Upper lobe of left lung (tissue), 6 donors: ENCODE data around the gene INMT. TPM values are rescaled to one million over a fixed set of nuclear protein-coding genes. Genes with fewer than 3 reads are reported as not detected.

Experiments
- ATAC-seq, 2 donors: fragments of 200-7000 bp; cut with Tn5 transposase; one replicate each; pipeline ENCODE4 v1.9.1; 2022; ENCODE audit warnings: mild to moderate bottlenecking in 2 of 2, moderate library complexity in 2 of 2; ENCODE audit not compliant: low FRiP score in 2 of 2
- DNase-seq, 2 donors: peaks; one replicate each; pipeline ENCODE4 v3.0.0-alpha.2; 2019 to 2020
- H3K27ac ChIP-seq, 4 donors: fragments of 200-600 bp; sonication (generic); one replicate each; pipeline ENCODE4 v1.5.1; 2016 to 2019
- H3K27me3 ChIP-seq, 4 donors: fragments of 200-600 bp; sonication (generic); one replicate each; pipeline ENCODE4 v1.5.1; 2017 to 2019
- H3K36me3 ChIP-seq, 4 donors: fragments of 200-600 bp; sonication (generic); one replicate each; pipeline ENCODE4 v1.5.1; 2016 to 2019
- H3K4me1 ChIP-seq, 4 donors: fragments of 200-600 bp; sonication (generic); one replicate each; pipeline ENCODE4 v1.5.1; 2018 to 2019
- H3K4me3 ChIP-seq, 4 donors: fragments of 200-600 bp; sonication (generic); one replicate each; pipeline ENCODE4 v1.5.1; 2017 to 2019; ENCODE audit warnings: mild to moderate bottlenecking in 2 of 4, moderate library complexity in 1 of 4
- H3K9me3 ChIP-seq, 4 donors: fragments of 200-600 bp; sonication (generic); one replicate each; pipeline ENCODE4 v1.5.1; 2018 to 2019
- EP300 ChIP-seq, 4 donors: sonication (generic); formaldehyde crosslinking; IDR thresholded peaks; one replicate each; pipeline ENCODE4 v1.5.1; 2017; ENCODE audit warnings: antibody characterized with exemption in 4 of 4, control low read depth in 2 of 4
- POLR2A ChIP-seq, 4 donors: fragments of 450-650 bp; IDR thresholded peaks; one replicate each; pipeline ENCODE4 v1.5.1; 2016 to 2017; ENCODE audit warnings: antibody characterized with exemption in 4 of 4, mild to moderate bottlenecking in 2 of 4
- POLR2AphosphoS5 ChIP-seq, 2 donors: sonication (generic); formaldehyde crosslinking; IDR thresholded peaks; one replicate each; pipeline ENCODE4 v1.5.1; 2017; ENCODE audit warnings: antibody characterized with exemption in 2 of 2
- WGBS, 2 donors: methylation state at CpG; one replicate each; pipeline ENCODE4 v1.1.5; 2017 to 2018; 5-methylcytosine and 5-hydroxymethylcytosine counted together
- total RNA-seq, 6 donors: library from RNA; depleted of rRNA in 4 of 6; stranded (reverse); fragments of >200 nt in 4 of 6; gene quantifications; one replicate each; pipeline versions ENCODE4 v1.1.0 to v1.2.1, GENCODE V29; 2016 to 2021
- TF ChIP-seq, protein P1 (sequence below), 6 experiments: fragments of 450-650 bp in 4 of 6; fragments of 200-600 bp in 2 of 6; sonication (generic) in 2 of 6; IDR thresholded peaks; one replicate each; pipeline ENCODE4 v1.5.1; 2016 to 2019; ENCODE audit warnings: antibody characterized with exemption in 6 of 6
- donor health status: DM: no; HTN: no; CAD: no; lungs with moderate emphysema.
- donor health status: DM: no; HTN: yes; CAD: no; lungs with severe emphysema.

Gene INMT
- total RNA-seq, 6 donors from 2014 or later, result 70.5 to 447 (median 322) TPM

DNA sequence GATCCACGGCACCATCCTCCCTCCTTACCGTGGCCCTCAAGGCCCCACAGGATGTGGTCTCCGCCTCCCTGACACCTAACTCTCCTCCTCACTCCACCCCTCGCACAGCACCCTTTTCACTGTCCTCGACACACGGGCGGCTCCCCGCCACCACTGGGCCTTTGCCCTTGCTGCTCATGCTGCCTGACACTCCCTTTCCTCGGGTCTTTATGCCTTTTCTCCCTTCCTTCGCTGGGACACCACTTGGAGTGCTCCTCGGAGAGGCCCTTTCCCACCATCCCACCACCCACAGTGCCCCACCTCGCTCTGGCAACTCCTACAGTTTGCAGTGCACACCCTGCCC lies 7.9 kb upstream of the INMT start:
- WGBS, 2 donors, result 82 to 94% methylated on average over 12 of the region's 12 CpGs
- no peaks in the 10 kb centered on the region for H3K9me3 ChIP-seq
- TF ChIP-seq, protein P1, sequence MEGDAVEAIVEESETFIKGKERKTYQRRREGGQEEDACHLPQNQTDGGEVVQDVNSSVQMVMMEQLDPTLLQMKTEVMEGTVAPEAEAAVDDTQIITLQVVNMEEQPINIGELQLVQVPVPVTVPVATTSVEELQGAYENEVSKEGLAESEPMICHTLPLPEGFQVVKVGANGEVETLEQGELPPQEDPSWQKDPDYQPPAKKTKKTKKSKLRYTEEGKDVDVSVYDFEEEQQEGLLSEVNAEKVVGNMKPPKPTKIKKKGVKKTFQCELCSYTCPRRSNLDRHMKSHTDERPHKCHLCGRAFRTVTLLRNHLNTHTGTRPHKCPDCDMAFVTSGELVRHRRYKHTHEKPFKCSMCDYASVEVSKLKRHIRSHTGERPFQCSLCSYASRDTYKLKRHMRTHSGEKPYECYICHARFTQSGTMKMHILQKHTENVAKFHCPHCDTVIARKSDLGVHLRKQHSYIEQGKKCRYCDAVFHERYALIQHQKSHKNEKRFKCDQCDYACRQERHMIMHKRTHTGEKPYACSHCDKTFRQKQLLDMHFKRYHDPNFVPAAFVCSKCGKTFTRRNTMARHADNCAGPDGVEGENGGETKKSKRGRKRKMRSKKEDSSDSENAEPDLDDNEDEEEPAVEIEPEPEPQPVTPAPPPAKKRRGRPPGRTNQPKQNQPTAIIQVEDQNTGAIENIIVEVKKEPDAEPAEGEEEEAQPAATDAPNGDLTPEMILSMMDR (IDR thresholded peaks at IDR 0.05), result no peak
- no peak for TF ChIP-seq POLR2AphosphoS5 (IDR thresholded peaks at IDR 0.05)
- no peak for TF ChIP-seq POLR2A (IDR thresholded peaks at IDR 0.05)
- TF ChIP-seq EP300 (IDR thresholded peaks at IDR 0.05), result no peak
- no peaks in the 10 kb centered on the region for H3K36me3 ChIP-seq
- peaks cover 0 to 6% (median 4%) of the 10 kb centered on the region in 4 donors for H3K4me1 ChIP-seq
- DNase-seq, result no peak
- H3K27me3 ChIP-seq, result no peaks in the 10 kb centered on the region
- ATAC-seq, result no peak
- no peak overlapping the region for H3K4me3 ChIP-seq
- no peak overlapping the region for H3K27ac ChIP-seq

DNA sequence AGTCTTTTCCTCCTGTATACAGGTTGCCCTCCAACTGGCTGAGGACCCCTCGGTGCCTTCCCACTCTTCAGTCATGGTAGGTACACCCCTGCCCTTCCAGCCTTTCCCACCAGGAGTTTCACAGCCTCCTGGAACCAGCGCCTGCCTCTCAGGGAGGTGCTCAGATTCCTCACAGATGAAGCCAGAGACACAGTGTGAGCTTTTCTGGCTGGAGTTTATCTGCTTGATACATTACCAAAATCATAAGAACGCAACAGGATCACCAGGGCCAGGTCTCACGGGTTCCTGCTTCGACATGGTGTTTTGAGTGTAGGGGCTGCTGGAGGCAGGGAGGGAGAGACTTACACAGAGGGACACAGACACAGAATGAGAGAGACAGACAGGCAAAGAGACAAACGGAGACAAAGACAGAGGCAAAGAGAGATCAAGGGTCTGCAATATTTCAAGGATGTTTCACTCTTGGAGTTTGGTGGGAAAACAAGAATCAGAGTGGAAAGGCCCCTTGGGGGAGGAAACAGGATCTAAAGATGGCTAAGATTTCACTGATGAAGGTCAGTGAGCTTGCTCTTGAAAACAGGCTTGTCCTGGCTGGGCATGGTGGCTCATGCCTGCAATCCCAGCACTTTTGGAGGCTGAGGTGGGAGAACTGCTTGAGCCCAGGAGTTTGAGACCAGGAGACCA lies 6.5 kb upstream of the INMT start:
- TF ChIP-seq POLR2A (IDR thresholded peaks at IDR 0.05) (no peak), POLR2AphosphoS5 (IDR thresholded peaks at IDR 0.05) (no peak), EP300 (IDR thresholded peaks at IDR 0.05) (no peak)
- TF ChIP-seq, protein P1 (IDR thresholded peaks at IDR 0.05), result no peak
- no peak for DNase-seq
- Histone ChIP-seq H3K36me3 (no peaks in the 10 kb centered on the region), H3K27me3 (no peaks in the 10 kb centered on the region), H3K27ac (no peak overlapping the region), H3K9me3 (no peaks in the 10 kb centered on the region), H3K4me1 (peaks cover 1 to 17% (median 6%) of the 10 kb centered on the region in 4 donors), H3K4me3 (no peak overlapping the region)
- peak in 1 of 2 donors; percentile 31 for ATAC-seq
- WGBS, 2 donors, result 74 to 78% methylated on average over 4 to 6 of the region's 6 CpGs

DNA sequence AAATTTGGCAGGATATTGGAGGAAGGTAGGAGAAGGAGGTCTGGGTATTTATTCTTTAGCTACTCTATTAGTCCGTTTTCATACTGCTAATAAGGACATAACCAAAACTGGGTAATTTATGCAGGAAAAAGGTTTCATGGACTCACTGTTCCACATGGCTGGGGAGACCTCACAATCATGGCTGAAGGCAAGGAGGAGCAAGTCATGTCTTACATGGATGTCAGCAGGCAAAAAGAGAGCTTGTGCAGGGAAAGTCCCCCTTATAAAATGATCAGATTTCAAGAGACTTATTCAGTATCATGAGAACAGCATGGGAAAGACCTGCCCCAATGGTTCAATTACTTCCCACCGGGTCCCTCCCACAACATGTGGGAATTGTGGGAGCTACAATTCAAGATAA lies 1.9 kb upstream of the INMT start:
- no peaks in the 10 kb centered on the region for H3K9me3 ChIP-seq
- 79 to 85% methylated on average over 2 of the region's 2 CpGs for WGBS, 2 donors

DNA sequence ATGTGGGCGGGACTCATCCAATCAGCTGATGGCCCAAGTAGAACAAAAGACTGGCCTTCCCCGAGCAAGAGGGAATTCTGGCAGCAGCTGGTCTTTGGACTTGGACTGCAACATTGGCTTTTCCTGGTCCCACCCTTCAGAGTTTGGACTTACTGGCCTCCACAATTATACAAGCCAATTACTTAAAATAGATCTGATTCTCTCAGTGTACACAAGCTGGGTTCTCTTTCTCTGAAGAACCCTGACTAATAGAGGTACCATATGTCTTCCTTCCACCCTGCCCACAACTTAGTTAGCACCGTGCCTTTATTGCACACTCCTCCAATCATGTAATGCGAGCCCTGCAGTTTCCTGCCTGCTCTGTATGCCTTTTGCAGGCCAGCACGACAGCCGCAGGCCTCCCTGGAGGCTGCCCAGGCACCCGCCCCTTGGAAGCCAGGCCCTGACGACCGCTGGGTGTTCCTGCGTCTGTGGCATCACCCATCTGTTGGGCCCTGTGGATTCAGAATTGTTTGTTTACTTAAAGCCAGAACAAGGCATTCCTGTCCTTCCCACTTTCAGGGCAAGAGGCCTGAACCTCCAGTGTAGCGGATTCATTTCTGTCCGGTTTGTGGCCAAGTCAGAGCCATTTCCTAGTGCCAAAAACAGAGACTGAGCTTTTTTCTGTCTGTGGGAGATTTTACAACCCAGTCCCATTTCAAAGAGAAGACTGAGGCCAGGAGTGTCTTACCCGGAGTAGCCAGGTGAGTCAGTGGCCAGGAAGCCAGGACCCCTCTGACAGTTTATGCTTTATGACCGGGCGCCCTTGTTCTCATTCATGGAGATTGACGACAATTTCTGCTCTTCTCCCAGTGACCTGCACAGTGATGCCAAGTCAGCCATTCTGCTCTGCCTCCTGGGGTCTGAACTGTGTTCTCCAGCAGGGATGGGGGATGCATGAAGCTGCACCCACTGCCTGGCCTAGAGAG lies 968 bp upstream of the INMT start:
- ATAC-seq, result peak; percentile 74 to 82
- Histone ChIP-seq H3K4me3 (peak overlapping the region in 3 of 4 donors; percentile 45 to 57 (median 55)), H3K4me1 (peaks cover 11 to 31% (median 22%) of the 10 kb centered on the region in 4 donors), H3K9me3 (no peaks in the 10 kb centered on the region), H3K27ac (peak overlapping the region; percentile 77 to 88 (median 84)), H3K27me3 (no peaks in the 10 kb centered on the region), H3K36me3 (peaks cover 0 to 15% (median 0%) of the 10 kb centered on the region in 4 donors)
- peak; percentile 72 to 85 for TF ChIP-seq POLR2AphosphoS5 (IDR thresholded peaks at IDR 0.05)
- TF ChIP-seq EP300 (IDR thresholded peaks at IDR 0.05), result peak in 1 of 4 donors; percentile 81
- TF ChIP-seq, protein P1 (IDR thresholded peaks at IDR 0.05), result no peak
- DNase-seq, result peak; percentile 59 to 90
- 60 to 64% methylated on average over 16 of the region's 16 CpGs for WGBS, 2 donors

More for the DNA sequence above, 1.9 kb upstream of the INMT start:
- no peak overlapping the region for H3K4me3 ChIP-seq
- peaks cover 0 to 9% (median 0%) of the 10 kb centered on the region in 4 donors for H3K36me3 ChIP-seq
- H3K4me1 ChIP-seq, result peaks cover 11 to 31% (median 22%) of the 10 kb centered on the region in 4 donors
- ATAC-seq (no peak), DNase-seq (no peak)
- no peaks in the 10 kb centered on the region for H3K27me3 ChIP-seq
- TF ChIP-seq, protein P1 (IDR thresholded peaks at IDR 0.05), result no peak
- TF ChIP-seq POLR2AphosphoS5 (IDR thresholded peaks at IDR 0.05) (no peak), POLR2A (IDR thresholded peaks at IDR 0.05) (no peak)
- H3K27ac ChIP-seq, result peak overlapping the region; percentile 77 to 88 (median 84)
